Hepatocyte (in vitro differentiated cells): ENCODE data around the gene SNAP23. TPM values are rescaled to one million over a fixed set of nuclear protein-coding genes. Genes with fewer than 3 reads are reported as not detected.
A peak's percentile ranks its signal among the peaks of the same experiment; 100 is the strongest.

Experiments used
- DNase-seq: peaks from one replicate; pipeline ENCODE4 v3.0.0-alpha.2; 2016; ENCODE audit warnings: low spot score
- H2AFZ ChIP-seq: fragments of 200-600 bp; sonication (generic); 2 replicates; pipeline ENCODE4 v1.6.0; 2016; ENCODE audit warnings: antibody characterized with exemption, mild to moderate bottlenecking
- H3K27ac ChIP-seq: fragments of 200-600 bp; sonication (generic); 2 replicates; pipeline ENCODE4 v1.5.1; 2016; ENCODE audit warnings: mild to moderate bottlenecking
- H3K27me3 ChIP-seq: fragments of 200-600 bp; sonication (generic); 2 replicates; pipeline ENCODE4 v1.6.1; 2016
- H3K36me3 ChIP-seq: fragments of 200-600 bp; sonication (generic); replicated peaks from 2 replicates; pipeline ENCODE4 v1.5.1; 2016; ENCODE audit warnings: low read depth; ENCODE audit not compliant: insufficient read depth
- H3K4me1 ChIP-seq: fragments of 200-600 bp; sonication (generic); 2 replicates; pipeline ENCODE4 v1.5.1; 2016; ENCODE audit warnings: mild to moderate bottlenecking, moderate library complexity; ENCODE audit not compliant: insufficient read depth
- H3K4me2 ChIP-seq: fragments of 200-600 bp; sonication (generic); 2 replicates; pipeline ENCODE4 v1.6.0; 2016
- H3K4me3 ChIP-seq: fragments of 200-600 bp; sonication (generic); 2 replicates; pipeline ENCODE4 v1.5.1; 2016; ENCODE audit warnings: mild to moderate bottlenecking
- H3K79me2 ChIP-seq: fragments of 200-600 bp; sonication (generic); 2 replicates; pipeline ENCODE4 v1.6.0; 2017; ENCODE audit warnings: mild to moderate bottlenecking
- H3K9me2 ChIP-seq: fragments of 200-600 bp; sonication (generic); replicated peaks from 2 replicates; pipeline ENCODE4 v1.6.0; 2017; ENCODE audit warnings: mild to moderate bottlenecking; ENCODE audit not compliant: insufficient read depth
- H3K9me3 ChIP-seq: fragments of 200-600 bp; sonication (generic); 2 replicates; pipeline ENCODE4 v1.5.1; 2016; ENCODE audit warnings: low read depth, mild to moderate bottlenecking
- H4K20me1 ChIP-seq: fragments of 200-600 bp; sonication (generic); 2 replicates; pipeline ENCODE4 v1.6.0; 2016; ENCODE audit warnings: mild to moderate bottlenecking; ENCODE audit not compliant: insufficient read depth, poor library complexity, severe bottlenecking
- CTCF ChIP-seq: fragments of 200-600 bp; sonication (generic); IDR thresholded peaks from 2 replicates; pipeline ENCODE4 v1.5.1; 2016; ENCODE audit warnings: antibody characterized with exemption, mild to moderate bottlenecking; ENCODE audit not compliant: poor library complexity
- EZH2 ChIP-seq: fragments of 200-600 bp; sonication (generic); IDR thresholded peaks from 2 replicates; pipeline ENCODE4 v1.6.1; 2016; ENCODE audit warnings: antibody characterized with exemption, mild to moderate bottlenecking, borderline replicate concordance
- EZH2phosphoT487 ChIP-seq: fragments of 200-600 bp; sonication (generic); IDR thresholded peaks from one replicate; pipeline ENCODE4 v1.6.1; 2018; ENCODE audit warnings: antibody characterized with exemption, mild to moderate bottlenecking, low read depth, moderate library complexity; ENCODE audit not compliant: unreplicated experiment, severe bottlenecking
- WGBS: methylation state at CpG from one replicate; pipeline ENCODE4 v1.1.6; 2016; ENCODE audit warnings: low lambda C conversion rate; ENCODE audit errors: missing lambda C conversion rate; 5-methylcytosine and 5-hydroxymethylcytosine counted together
- polyA plus RNA-seq: library from polyadenylated mRNA; unstranded; fragments of >200 nt; fragmentation: Nextera tagmentation; extraction: Ambion mirVana; gene quantifications from 2 replicates; pipeline ENCODE4 v1.2.1, GENCODE V29; 2016
- total RNA-seq: library from RNA; depleted of rRNA; stranded (reverse); fragments of >200 nt; gene quantifications from 2 replicates; pipeline ENCODE4 v1.2.3, GENCODE V29; 2014

Gene SNAP23
- total and polyA plus RNA-seq, 2 experiments from 2014 or later: 82.7 to 123 TPM

GRCh38 chr15:42544853-42545629 is 49.6 kb downstream of the SNAP23 start:
- H3K36me3 ChIP-seq: no peaks in the 10 kb centered on the region
- no peak overlapping the region for H3K27ac ChIP-seq
- no peak for TF ChIP-seq EZH2phosphoT487
- no peak for TF ChIP-seq EZH2
- no peak for TF ChIP-seq CTCF
- H3K79me2 ChIP-seq: peaks cover 36% of the 10 kb centered on the region
- WGBS: 95% methylated on average over 4 of the region's 4 CpGs
- no peaks in the 10 kb centered on the region for H3K9me2 ChIP-seq
- H2AFZ ChIP-seq: no peak overlapping the region
- no peak overlapping the region for H3K4me3 ChIP-seq
- no peaks in the 10 kb centered on the region for H3K9me3 ChIP-seq
- DNase-seq: no peak
- H4K20me1 ChIP-seq: no peaks in the 10 kb centered on the region
- H3K27me3 ChIP-seq: no peaks in the 10 kb centered on the region
- H3K4me2 ChIP-seq: no peak overlapping the region
- peaks cover 12% of the 10 kb centered on the region for H3K4me1 ChIP-seq

- TF ChIP-seq EZH2 (no peak), CTCF (no peak), EZH2phosphoT487 (no peak)
- Histone ChIP-seq H3K36me3 (no peaks in the 10 kb centered on the region), H3K27me3 (no peaks in the 10 kb centered on the region), H3K27ac (peak overlapping the region; percentile 94), H3K9me2 (no peaks in the 10 kb centered on the region), H2AFZ (peak overlapping the region; percentile 99), H3K4me2 (peak overlapping the region; percentile 80), H3K4me1 (peaks cover 12% of the 10 kb centered on the region), H4K20me1 (no peaks in the 10 kb centered on the region), H3K79me2 (peaks cover 59% of the 10 kb centered on the region), H3K4me3 (peak overlapping the region; percentile 88), H3K9me3 (no peaks in the 10 kb centered on the region)
- no peak for DNase-seq
- 2% methylated on average over 9 of the region's 9 CpGs for WGBS
These were observed 52.4 kb downstream of the SNAP23 start for GRCh38 chr15:42547918-42548248.

- 1% methylated on average over 70 of the region's 71 CpGs for WGBS
- Histone ChIP-seq H3K9me3 (no peaks in the 10 kb centered on the region), H3K27ac (peak within 1 kb of the TSS; percentile 94), H3K4me3 (peak within 1 kb of the TSS; percentile 88), H3K4me1 (peaks cover 12% of the 10 kb centered on the region), H3K27me3 (no peaks in the 10 kb centered on the region), H3K79me2 (peaks cover 62% of the 10 kb centered on the region), H3K36me3 (no peaks in the 10 kb centered on the region), H2AFZ (peak within 1 kb of the TSS; percentile 99), H4K20me1 (no peaks in the 10 kb centered on the region), H3K9me2 (no peaks in the 10 kb centered on the region), H3K4me2 (peak within 1 kb of the TSS; percentile 80)
- TF ChIP-seq EZH2phosphoT487 (no peak), CTCF (no peak), EZH2 (no peak)
- peak; percentile 95 for DNase-seq
These were observed 53.0 kb downstream of the SNAP23 start, which contains the start of the genes HAUS2 and LRRC57 for GRCh38 chr15:42548249-42549031. Gene HAUS2 (plus strand): TSS chr15:42548838. CDS start chr15:42548873, 35 bp downstream. Gene LRRC57 (minus strand): TSS chr15:42548793. CDS start chr15:42548434, 359 bp downstream.
